Skin of body (tissue), 2 donors: ENCODE measurements around the gene AK8. TPM values are rescaled to one million over a fixed set of nuclear protein-coding genes. Genes with fewer than 3 reads are reported as not detected.

Experiments used
- DNase-seq: peaks from one replicate; lab custom pipeline; 2025; lab: John Stamatoyannopoulos, UW
- total RNA-seq: library from RNA; depleted of rRNA; stranded (reverse); fragments of >200 nt; gene quantifications from one replicate; pipeline ENCODE4 v1.2.3, GENCODE V29; 2014

The AK8 gene
- total RNA-seq, 1 donor from 2014 or later, result 1.1 TPM

DNA sequence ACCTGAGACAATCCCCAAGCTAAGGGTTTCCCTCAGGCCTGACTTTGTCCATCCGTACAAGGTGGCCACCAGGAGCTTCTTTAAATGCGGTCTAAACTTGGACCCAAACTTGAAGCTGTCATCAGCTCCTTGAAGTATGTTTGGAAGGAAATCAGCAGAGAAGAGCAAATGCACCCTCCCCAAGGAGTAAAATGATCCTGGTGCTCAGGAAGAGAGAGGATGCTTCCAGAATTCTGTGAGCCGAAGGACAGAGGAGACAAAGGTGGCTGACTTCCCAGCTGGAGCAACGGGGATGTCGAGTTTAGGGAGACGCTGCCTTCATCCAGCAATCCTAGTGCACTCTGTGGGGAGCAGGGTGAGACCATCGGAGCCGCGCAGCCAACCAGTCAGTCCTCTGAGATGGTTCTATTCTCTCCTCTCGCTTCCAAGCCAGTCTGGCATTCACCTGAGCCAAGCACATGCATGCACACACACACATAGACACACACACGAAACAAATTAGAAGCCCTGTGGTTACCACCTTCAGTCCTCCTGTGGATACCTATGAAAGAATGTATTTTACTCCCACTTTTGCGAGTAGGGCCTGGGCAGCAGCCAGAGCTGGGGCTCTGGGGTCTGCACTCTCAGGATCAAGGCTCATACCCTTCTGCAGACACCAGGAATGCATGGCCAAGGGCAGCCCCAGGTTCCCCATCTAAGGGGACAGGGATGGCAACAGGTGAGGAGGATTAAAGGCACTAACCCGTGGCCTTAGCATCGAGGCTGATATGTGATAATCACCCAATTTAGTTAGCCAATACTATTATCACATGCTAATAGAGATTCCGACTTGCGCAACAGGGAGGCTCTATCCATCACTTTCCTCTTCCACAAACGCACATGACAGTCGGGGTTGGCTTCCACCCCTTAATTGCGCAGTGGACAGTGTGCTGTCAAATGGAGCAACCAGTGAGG is 132.1 kb downstream of the AK8 start:
- DNase-seq, result no peak

DNA sequence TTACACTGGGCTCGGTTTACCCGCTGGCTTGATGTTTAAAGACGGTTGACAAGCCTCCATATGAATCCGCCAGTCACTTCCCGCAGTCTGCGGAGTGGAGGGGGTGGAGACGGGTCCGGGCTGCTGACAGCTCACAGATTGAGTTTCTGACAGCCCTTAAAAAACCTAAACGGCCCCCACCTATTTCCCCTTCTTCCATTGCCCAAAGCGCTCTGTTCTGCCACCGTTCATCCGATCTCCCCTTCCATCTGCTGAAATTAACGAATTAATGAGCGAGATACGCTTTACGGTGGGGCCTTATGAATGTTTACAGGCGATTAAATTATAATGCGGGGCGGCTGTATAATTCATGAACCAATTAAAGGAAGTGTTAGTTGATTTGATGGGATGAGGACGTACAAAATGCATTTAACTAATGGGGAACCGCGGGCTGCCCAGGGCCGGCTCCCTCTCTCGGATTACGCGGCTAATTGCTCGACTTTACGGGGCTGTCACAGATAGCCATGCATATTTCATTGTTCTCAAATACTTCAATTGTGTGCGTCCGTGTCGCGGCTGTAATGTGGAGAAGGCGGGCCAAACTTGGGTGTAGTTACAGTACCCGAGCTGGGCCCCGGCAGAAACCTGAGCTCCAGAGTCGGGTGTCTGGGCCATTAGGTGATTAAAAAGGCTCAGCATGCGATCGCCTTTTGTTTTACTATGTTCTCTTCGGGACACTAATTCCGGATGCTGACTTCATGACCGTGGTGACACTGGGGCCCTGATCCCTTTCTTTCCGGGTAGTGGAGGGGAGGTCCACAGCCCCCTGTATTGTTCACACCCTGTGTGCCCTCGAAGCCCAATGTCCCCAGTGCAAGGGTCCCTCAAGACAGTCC is 133.0 kb downstream of the AK8 start:
- peak; percentile 24 for DNase-seq

- DNase-seq, result no peak
These were observed 134.1 kb downstream of the AK8 start for GRCh38 chr9:132743931-132744479.

GRCh38 chr9:132742821-132743311 is 135.2 kb downstream of the AK8 start:
- DNase-seq, result no peak

GRCh38 chr9:132740526-132741309 is 137.4 kb downstream of the AK8 start:
- DNase-seq, result no peak

GRCh38 chr9:132739710-132740310 is 138.3 kb downstream of the AK8 start:
- no peak for DNase-seq

- DNase-seq, result peak; percentile 39
These were observed 144.7 kb downstream of the AK8 start for GRCh38 chr9:132733260-132733815.

DNA sequence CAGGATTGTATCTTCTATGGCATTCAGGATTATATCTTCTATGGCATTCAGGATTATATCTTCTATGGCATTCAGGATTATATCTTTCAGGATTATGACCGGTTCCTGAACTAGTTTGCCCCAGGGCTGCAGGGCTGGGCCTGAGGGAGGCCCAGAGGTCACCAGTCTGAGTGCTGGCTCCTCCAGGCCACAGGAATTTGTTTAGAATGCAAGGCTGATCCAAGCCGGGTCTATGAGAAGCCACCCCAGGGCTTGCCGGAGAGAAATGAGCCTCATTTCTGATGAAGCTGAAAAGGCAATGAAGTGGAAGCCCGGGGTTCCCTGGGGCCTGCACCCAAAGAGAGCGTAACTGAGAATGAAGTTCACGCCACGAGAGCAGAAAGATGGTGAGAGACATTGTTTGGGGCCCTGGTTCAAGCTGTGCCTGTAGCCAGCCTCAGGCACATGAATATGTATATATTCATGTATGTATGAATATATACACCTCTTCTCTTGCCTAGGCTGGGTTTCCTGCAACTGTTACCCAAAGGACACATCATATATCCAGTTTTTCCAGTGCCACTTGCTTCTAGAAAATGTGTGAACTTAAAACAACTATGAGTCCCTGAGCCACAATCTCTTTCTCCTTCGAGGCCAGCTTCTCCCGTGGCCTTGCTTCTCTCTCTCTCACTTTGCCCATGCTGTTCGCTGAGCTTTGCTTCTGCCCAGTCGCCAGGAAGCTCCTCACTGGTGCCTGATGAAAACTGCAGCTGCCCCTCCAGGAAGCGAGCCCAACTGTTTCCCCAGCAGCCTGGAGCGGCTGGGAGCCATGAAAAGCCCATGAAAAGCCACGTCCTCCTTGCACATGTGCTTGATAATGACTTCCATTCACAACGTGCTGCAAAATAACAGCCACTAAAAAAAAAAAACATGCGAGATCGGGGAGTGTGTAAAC is 145.5 kb downstream of the AK8 start:
- DNase-seq, result no peak

DNA sequence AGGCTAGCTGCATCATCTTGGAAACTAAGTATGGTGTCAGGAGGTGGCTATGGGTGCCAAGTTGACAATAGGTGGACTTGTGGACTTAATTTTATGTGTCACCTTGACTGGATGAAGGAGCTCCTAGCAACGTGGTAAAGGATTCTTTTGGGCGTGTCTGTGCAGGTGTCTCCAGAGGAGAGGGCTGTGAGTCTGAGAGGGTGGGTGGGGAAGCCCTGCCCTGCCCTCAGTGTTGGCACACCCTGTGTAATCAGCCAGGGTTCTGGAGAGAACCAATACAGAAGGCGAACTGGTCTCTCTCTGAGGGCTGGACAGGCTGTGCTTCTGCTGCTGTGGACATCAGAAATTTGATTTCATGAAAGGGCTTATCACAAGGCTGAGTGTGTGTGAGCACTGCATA is 146.9 kb downstream of the AK8 start:
- no peak for DNase-seq

DNA sequence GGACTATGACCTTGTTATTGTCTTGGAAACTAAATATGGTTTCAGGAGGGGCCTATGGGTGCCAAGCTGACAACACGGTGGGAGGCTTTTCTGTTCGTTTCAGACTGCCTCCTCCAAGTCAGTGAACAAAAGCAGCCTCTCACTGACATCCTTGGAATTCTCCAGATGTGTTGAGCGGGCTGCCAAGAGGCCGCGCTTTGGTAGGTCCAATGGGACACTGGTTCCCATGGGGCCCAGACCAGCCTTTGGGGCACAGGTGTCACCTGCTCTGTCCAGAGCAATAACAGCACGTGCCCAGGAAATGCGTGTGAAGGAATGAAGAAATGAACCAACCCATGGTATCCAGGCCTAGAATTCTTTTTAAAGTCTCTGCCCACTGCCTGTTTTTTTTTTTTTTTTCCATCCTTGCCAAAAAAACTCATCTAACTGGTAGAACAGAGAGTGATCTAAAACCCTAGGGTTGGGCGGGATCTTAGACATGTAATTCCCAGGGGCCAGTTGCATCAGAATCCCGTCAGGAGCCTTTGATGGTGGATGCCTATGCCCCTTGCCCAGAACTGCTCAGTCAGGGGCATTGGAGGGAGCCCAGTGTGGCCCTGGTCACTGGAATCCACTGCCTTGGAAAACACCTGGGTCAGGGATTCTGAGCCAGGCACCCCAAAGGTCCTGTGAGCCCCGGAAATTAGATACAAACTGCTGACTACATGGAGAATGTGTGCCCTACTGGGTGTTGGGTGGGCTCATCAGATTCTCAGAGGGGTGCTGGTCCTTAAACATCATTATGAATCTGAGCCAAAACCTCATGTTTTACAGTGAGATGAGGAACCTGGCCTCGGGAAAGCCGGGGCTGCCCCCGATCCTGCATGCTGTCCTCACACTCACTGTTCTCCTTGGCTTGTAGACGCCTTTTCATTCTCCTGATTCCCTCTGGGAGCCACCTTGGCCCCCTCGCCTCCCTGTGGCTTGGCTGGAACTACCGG is 147.7 kb downstream of the AK8 start:
- no peak for DNase-seq

GRCh38 chr9:132729235-132729890 is 148.7 kb downstream of the AK8 start:
- DNase-seq, result no peak

DNA sequence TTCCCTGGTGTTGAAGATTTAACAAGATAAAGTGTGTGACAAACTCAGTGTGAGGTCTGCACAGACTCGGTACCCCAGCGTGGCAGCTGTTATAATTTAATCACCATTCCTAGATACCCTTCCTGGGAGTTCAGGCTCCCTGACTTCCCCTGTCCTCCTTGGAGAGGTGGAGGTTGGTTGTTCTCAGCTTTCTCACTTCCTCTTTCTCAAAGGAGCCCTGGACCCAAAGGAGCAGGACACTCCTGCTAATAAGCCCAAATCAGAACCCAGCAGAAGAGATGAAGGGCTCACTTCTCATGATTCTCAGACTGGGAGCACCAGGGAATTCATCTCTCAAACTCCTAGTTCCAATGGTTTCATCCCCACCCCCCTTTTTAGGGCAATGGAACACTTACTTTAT is 149.6 kb downstream of the AK8 start:
- DNase-seq, result no peak

DNA sequence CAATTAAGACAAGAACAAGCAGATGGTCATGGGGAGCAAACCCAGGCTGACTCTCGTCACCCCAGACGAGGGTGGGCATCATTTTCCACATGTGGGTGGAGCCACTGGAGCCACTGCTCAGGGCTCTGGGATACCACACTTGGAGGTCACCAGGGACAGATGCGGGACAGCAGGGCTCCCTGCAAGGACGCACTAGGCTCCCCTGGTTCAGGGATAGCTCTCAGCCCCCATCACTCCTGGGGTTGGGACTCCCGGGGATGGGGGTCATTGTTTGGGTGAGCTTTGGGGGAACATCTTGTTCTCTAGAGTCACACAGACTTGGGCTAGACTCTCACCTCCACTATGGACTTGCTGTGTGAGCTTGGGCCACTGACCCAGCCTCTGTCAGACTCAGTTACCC is 150.0 kb downstream of the AK8 start:
- DNase-seq, result no peak

- no peak for DNase-seq
These were observed 151.4 kb downstream of the AK8 start for GRCh38 chr9:132726576-132727130.

DNA sequence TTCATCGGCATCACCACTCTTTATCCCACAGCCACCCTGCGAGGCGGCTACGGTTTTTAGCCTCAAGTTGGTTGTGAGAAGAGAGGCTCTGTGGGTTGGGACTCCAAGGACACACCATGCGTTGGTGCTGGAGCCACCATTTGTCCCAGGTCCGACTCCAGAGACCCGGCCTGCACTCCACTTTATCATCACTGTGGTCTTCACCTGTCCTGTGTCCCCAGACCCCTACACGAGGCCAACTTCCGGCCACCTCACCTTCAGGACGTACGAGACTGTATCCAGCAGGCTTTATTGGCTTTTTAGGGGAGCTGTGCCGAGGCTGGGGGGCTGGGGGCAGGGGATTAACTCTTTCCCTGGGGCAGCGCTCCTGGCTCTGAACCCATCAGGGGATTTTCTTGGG is 152.8 kb downstream of the AK8 start:
- DNase-seq, result no peak

- no peak for DNase-seq
These were observed 154.3 kb downstream of the AK8 start for GRCh38 chr9:132723809-132724208.

DNA sequence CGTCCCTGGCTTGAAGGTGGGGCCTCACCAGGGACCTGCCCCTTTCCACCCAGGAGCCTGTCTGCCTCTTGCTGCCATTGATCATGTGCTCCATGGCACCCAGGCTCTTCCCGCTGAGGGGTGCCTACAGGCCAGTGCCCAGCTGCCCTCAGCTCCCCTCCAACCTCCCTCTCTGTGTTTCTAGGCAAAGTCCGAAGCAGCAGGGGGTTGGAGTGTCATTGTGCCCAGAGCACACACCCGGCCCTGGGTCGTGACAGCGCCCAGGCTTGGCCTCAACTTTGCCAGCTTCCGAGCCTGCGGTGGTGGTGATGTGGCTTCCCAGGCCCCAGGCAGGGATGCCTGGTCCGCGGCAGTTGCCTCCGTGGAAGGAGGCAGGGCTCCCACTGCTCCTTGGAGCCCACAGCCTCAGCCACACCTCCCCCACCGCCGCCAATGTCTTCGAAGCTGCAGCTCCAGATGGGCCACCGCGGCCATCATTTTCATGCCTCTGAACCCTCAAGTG is 155.5 kb downstream of the AK8 start:
- DNase-seq, result no peak
